Measurements from ENCODE around the gene DOCK1. TPM values are rescaled to one million over a fixed set of nuclear protein-coding genes. Genes with fewer than 3 reads are reported as not detected.

Gene DOCK1
- total RNA-seq, 2 experiments from 2014 or later = 0.22 to 0.29 TPM

DNA sequence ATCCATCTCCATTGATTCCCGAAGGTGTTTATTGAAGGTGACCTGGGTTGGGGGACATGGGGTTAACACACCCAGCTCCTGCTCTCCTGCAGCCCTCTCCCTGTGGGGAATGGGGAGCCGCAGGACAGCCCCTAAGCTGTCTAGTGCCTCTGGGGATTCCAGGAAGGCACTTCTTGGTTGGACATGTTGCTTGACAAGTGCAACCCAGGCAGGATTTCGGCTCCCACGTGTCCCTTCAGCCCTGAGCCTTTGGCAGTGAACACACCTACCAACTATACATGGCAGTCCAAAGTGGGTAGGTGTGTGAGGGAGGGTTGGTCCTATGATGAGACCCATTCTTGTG, 43.9 kb downstream of the DOCK1 start:
- Mint-ChIP-seq H3K27ac (no peak overlapping the region), H3K4me3 (no peak overlapping the region), H3K9me3 (no peaks in the 10 kb centered on the region), H3K27me3 (no peaks in the 10 kb centered on the region), H3K36me3 (no peaks in the 10 kb centered on the region), H3K4me1 (ENCODE audit: low read depth) (no peaks in the 10 kb centered on the region)
- ChIA-PET POLR2A (no interaction called here), CTCF (no interaction called here)
- DNase-seq = no peak
- intact Hi-C loops (cut with micrococcal nuclease) = no loop called here

DNA sequence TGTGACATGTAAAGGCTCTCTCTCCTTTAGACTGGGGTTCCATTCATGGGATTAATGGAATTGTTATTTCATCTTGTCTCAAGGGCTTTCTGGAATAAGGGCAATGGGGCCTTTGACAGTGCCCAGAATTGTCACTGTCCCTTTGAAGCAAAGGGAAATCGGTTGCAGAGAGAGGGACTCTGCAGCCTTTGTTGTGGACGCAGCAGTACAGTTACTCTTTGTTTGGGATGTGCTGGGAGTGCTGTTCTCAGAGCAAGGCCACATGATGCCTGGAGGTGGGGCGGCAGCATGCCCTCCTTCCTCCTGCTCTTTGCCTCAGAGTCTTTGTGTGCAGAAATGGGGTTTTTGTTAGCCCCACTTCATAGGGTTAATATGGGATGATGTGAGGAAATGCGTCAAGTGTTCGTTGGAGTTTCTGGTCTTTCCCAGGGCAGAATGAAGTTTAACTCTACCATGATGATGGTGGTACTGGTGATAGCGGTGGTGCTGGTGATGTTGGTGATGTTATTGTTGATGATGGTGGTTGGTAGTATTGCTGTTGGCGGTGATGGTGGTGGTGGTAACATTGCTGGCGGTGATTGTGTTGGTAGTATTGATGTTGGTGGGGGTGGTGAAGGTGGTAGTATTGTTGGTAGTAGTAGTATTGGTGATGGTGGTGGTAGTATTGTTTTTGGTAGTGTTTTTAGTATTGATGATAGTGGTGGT, 45.3 kb downstream of the DOCK1 start:
- Mint-ChIP-seq H3K27me3 (no peaks in the 10 kb centered on the region), H3K4me3 (no peak overlapping the region), H3K27ac (no peak overlapping the region), H3K36me3 (no peaks in the 10 kb centered on the region), H3K4me1 (ENCODE audit: low read depth) (no peaks in the 10 kb centered on the region), H3K9me3 (no peaks in the 10 kb centered on the region)
- CTCF ChIA-PET = no interaction called here
- intact Hi-C loops (cut with micrococcal nuclease) = no loop called here
- no peak for DNase-seq
- POLR2A ChIA-PET = no interaction called here

DNA sequence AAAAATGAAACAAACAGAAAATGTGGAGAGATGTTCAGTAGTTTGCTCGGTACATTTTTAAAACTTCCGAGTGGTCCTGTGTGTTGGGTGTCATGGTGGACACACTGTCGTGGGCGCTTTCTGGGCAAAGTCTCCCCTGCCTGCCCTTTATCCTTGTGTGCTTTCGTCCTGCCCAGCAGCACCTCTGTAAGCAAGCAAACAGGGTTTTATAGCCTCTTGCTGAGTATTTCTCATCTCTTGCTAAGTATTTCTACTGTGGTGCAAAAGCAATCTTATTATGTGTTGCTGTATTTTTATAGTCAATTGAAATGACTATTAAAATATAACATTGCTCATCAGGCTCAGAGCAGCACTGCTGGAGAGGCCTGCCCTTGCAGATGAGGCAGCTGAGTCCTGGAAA, 48.7 kb downstream of the DOCK1 start:
- Mint-ChIP-seq H3K27me3 (no peaks in the 10 kb centered on the region), H3K36me3 (no peaks in the 10 kb centered on the region), H3K4me3 (no peak overlapping the region), H3K27ac (no peak overlapping the region), H3K4me1 (ENCODE audit: low read depth) (no peaks in the 10 kb centered on the region), H3K9me3 (no peaks in the 10 kb centered on the region)
- intact Hi-C loops (cut with micrococcal nuclease) = no loop called here
- no peak for DNase-seq
- CTCF ChIA-PET = no interaction called here
- POLR2A ChIA-PET = no interaction called here

DNA sequence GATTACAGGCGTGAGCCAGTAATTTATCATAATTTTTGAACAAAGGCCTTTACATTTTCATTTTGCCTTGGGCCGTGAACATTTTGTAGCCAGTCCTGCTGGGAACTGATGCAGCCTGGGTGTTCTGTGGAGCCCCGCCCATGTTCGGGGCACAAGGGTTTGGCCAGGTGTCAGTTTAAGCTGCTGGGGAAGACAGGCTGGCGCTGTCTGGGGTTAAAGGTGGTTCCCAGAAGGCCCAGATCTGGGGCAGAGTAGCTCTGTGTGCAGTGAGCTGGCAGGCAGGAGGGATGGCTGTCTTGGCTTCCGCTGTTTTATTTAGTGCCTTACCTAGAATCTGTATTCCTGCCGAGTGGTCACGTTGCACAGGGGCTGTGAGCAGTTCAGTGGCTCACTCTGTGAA, 50.2 kb downstream of the DOCK1 start:
- H3K4me3 Mint-ChIP-seq = no peak overlapping the region
- H3K4me1 Mint-ChIP-seq (ENCODE audit: low read depth) = no peaks in the 10 kb centered on the region
- POLR2A ChIA-PET = no interaction called here
- no peaks in the 10 kb centered on the region for H3K36me3 Mint-ChIP-seq
- CTCF ChIA-PET = no interaction called here
- intact Hi-C loops (cut with micrococcal nuclease) = no loop called here
- no peak for DNase-seq
- H3K27me3 Mint-ChIP-seq = no peaks in the 10 kb centered on the region
- H3K27ac Mint-ChIP-seq = no peak overlapping the region
- H3K9me3 Mint-ChIP-seq = no peaks in the 10 kb centered on the region

DNA sequence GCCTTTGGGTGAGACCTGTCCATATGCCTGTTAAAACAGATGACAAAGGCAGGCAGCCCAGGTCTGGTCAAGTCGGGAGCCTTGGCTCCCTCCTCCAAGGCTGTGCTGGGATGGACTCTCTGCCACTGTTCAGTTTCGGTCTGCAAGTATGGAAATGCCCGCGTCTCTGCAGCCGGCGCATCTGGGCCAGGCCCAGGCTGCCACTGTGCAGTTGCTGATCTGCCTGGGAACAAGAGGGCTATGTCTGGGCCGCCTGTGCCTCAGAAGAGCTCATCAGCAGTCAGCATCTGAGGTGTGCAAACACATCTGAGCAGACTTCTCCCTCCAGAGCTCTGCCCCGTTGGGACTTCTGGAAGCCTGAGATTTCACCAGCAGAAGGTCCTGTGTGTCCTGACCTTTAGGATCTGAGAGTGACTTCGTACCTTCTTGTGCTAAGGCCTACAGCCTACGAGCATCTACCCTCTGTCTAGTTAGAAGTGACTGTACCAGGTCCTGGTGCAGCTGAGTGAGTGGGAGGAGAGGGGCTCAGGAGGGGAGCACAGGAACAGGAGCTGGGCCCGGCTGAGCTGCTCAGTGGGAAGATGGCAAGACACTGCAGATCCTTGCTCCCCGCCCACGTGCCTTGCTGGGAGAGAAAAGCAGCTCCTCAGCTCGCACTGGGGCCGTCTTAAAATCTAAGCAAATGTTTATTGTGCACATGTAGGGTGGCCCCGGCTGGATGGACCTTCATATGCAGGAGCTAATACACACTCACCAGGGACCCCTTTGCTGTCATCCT, 50.9 kb downstream of the DOCK1 start:
- Mint-ChIP-seq H3K27me3 (no peaks in the 10 kb centered on the region), H3K4me3 (no peak overlapping the region), H3K36me3 (no peaks in the 10 kb centered on the region), H3K4me1 (ENCODE audit: low read depth) (no peaks in the 10 kb centered on the region), H3K9me3 (no peaks in the 10 kb centered on the region), H3K27ac (no peak overlapping the region)
- POLR2A ChIA-PET = no interaction called here
- CTCF ChIA-PET = no interaction called here
- intact Hi-C loops (cut with micrococcal nuclease) = no loop called here
- no peak for DNase-seq

DNA sequence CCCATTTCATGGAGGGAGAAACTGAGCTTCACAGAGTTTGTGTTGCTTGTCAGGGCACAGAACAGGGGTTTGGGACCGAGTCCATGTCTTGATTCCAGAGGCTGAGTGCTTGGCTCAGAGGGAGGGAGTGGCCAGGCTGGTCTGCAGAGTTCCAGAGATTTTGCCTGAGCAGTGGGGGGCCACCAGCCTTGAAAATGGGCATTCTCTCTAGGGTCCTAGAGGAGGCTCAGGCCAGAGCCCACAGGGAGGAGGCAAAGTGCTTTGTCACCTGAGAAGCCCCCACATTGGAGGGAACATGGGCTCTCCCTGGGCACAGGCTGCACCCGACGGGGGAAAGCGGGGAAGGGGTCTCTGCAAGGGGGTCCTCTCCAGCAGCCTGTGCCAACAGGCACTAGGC, 51.5 kb downstream of the DOCK1 start:
- Mint-ChIP-seq H3K27ac (no peak overlapping the region), H3K4me3 (no peak overlapping the region), H3K27me3 (no peaks in the 10 kb centered on the region), H3K4me1 (ENCODE audit: low read depth) (no peaks in the 10 kb centered on the region), H3K9me3 (no peaks in the 10 kb centered on the region), H3K36me3 (no peaks in the 10 kb centered on the region)
- intact Hi-C loops (cut with micrococcal nuclease) = no loop called here
- ChIA-PET CTCF (no interaction called here), POLR2A (no interaction called here)
- no peak for DNase-seq

DNA sequence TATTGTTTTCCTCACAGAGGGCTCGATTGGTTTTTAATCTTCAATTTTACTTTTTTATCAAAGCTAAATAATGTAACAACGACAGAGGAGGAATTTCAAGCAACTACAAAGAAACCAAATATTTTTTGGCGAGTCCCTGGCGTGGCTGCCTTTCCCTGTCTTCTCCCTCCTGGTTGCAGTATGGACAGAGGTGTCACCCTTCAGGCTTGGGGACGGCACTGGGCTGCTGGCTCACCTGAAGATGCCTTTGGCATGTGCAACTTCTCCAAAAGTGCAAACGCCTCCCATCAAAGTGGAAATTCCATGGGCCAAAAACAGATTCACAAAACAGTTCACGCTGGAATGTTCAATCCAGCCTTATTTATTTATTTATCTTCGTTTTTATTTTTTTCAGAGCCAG, 51.9 kb downstream of the DOCK1 start:
- Mint-ChIP-seq H3K4me1 (ENCODE audit: low read depth) (no peaks in the 10 kb centered on the region), H3K9me3 (no peaks in the 10 kb centered on the region), H3K27ac (no peak overlapping the region), H3K36me3 (no peaks in the 10 kb centered on the region), H3K27me3 (no peaks in the 10 kb centered on the region), H3K4me3 (no peak overlapping the region)
- intact Hi-C loops (cut with micrococcal nuclease) = no loop called here
- POLR2A ChIA-PET = no interaction called here
- DNase-seq = no peak
- CTCF ChIA-PET = no interaction called here

DNA sequence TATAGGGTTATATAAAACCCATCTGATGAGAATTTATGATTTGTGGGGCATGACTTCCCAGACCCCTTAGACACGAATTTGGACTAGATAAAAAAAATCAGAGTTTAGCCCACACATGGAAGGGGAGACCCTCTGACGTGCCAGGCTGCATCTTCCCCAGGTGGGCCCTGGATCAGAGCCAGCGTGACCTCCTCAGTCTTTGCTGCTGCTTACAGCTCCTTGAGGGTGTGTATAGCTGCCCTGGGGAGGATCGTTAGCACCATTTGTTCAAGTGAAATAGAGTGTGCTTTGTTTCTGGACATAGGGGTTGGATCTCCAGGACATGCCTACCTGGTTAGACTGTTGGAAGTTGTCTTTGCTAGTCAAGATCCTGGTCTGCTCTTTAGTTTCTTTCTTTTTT, 54.2 kb downstream of the DOCK1 start:
- CTCF ChIA-PET = no interaction called here
- intact Hi-C loops (cut with micrococcal nuclease) = no loop called here
- Mint-ChIP-seq H3K9me3 (no peaks in the 10 kb centered on the region), H3K4me1 (ENCODE audit: low read depth) (no peaks in the 10 kb centered on the region), H3K4me3 (no peak overlapping the region), H3K27ac (no peak overlapping the region), H3K36me3 (no peaks in the 10 kb centered on the region), H3K27me3 (no peaks in the 10 kb centered on the region)
- POLR2A ChIA-PET = no interaction called here
- DNase-seq = no peak

DNA sequence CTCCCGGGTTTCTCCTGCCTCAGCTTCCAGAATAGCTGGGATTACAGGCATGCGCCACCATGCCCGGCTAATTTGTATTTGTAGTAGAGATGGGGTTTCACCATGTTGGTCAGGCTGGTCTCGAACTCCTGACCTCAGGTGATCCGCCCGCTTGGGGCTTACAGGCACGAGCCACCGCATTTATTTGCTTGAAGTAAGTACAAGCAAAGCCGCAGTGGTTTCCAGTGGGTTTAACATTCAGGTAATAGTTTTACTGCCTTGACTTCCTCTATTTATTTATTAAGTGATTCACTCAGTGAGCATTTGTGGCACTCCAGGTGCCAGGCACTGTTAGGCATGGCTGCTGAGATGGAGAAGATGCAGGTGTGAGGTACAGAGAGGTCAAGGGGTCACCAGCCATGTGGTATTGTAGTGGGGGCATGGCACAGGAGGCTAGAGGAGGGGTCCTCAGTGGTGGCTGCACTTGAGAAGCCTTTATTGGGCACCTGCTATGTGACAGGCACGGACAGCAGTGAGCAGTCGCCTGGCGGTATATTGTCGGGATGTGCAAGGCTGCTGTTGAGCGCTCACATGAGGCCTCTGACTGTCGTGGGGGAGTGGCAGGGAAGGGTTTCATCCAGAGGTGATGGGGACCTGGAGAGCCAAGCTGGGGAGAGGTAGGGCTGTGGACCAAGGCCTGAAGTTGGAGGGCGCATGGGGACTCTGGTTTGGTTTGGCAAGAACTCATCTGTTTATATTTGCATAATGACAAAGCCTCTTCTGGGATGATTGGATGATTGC, 54.9 kb downstream of the DOCK1 start:
- ChIA-PET POLR2A (no interaction called here), CTCF (no interaction called here)
- no peak for DNase-seq
- Mint-ChIP-seq H3K27ac (no peak overlapping the region), H3K4me1 (ENCODE audit: low read depth) (no peaks in the 10 kb centered on the region), H3K4me3 (no peak overlapping the region), H3K36me3 (no peaks in the 10 kb centered on the region), H3K9me3 (no peaks in the 10 kb centered on the region), H3K27me3 (no peaks in the 10 kb centered on the region)
- intact Hi-C loops (cut with micrococcal nuclease) = no loop called here

DNA sequence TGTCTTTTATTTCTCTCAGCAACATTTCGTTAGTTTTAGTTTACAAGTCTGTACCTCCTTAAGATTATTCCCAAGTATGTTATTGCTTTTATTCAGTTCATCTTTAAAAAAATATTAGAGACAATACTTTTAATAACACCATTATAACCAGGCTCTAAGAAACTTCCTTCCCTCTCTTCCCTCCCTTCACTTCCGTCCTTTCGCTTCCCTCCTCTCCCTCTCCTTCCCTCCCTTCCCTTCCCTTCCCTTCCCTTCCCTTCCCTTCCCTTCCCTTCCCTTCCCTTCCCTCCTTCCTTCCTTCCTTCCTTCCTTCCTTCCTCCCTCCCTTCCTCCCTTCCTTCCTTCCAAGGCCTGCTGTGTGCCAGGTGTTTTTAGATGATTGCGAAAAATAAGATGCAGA, 58.1 kb downstream of the DOCK1 start:
- no peaks in the 10 kb centered on the region for H3K4me1 Mint-ChIP-seq (ENCODE audit: low read depth)
- CTCF ChIA-PET = no interaction called here
- intact Hi-C loops (cut with micrococcal nuclease) = no loop called here

DNA sequence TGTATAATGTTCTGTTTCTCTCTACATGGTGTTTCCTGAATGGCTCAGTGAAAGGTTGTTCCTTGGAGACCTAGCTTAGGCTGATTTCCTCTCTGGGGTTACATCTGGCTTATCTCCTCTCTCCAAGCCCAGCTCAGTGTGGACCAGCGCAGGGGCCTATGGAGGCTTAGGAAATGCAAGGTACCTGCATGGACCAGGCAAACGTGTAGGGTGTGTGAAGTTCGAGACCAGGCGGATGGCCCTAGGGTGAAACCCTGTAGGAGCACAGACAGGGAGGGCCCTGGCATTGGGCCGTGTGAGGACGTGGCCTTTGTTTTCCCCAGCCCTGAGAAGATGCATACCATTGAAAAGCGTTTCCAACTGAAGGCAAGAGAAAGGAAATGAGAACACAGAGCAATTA, 59.0 kb downstream of the DOCK1 start:
- Mint-ChIP-seq H3K4me1 (ENCODE audit: low read depth) (no peaks in the 10 kb centered on the region), H3K4me3 (no peak overlapping the region), H3K9me3 (no peaks in the 10 kb centered on the region), H3K36me3 (no peaks in the 10 kb centered on the region), H3K27ac (no peak overlapping the region), H3K27me3 (no peaks in the 10 kb centered on the region)
- DNase-seq = no peak
- intact Hi-C loops (cut with micrococcal nuclease) = no loop called here
- CTCF ChIA-PET = no interaction called here
- POLR2A ChIA-PET = no interaction called here

More for the DNA sequence above, 58.1 kb downstream of the DOCK1 start:
- POLR2A ChIA-PET = no interaction called here
- Mint-ChIP-seq H3K27me3 (no peaks in the 10 kb centered on the region), H3K9me3 (no peaks in the 10 kb centered on the region), H3K4me3 (no peak overlapping the region), H3K27ac (no peak overlapping the region), H3K36me3 (no peaks in the 10 kb centered on the region)
- no peak for DNase-seq

DNA sequence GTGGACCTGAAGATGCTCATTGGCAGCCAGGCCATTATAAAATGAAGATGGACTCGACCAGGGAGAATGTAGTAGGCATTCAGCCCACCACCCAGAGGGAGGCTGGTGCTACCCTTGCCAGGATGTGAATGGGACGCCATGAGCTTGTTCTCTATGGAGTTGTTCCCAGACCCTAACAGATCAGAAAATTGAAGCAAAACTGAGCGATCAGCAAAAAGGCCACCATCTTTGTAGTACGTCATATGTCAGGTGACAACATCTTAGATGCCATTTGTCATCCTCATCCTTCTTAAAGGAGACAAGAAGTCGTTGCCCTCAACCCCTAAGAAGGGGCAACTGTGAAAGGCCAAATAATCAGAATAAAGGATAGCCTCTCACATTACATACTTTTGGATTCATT, 61.7 kb downstream of the DOCK1 start:
- Mint-ChIP-seq H3K27me3 (no peaks in the 10 kb centered on the region), H3K4me3 (no peak overlapping the region), H3K27ac (no peak overlapping the region), H3K9me3 (no peaks in the 10 kb centered on the region), H3K4me1 (ENCODE audit: low read depth) (no peaks in the 10 kb centered on the region), H3K36me3 (no peaks in the 10 kb centered on the region)
- intact Hi-C loops (cut with micrococcal nuclease) = no loop called here
- ChIA-PET CTCF (no interaction called here), POLR2A (no interaction called here)
- no peak for DNase-seq

DNA sequence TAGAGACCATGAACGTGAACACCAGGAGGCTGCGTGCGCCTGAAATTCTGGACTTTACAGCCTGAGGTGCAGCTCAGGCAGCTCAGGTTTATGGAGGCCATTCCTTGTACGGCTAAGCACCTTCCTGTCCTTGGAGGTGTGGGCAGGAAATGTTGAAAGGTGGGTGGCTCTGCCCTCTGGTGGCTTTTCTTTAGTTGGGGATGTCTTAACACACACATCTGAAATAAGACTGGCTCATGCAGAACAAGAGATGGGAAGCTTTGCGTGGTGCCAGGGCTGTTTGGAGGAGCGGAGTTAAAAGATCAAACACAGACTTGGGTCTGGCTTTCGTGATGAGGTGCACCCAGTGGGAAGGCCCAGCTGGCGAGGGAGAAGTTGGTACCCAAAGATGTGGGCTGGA, 64.1 kb downstream of the DOCK1 start:
- intact Hi-C loops (cut with micrococcal nuclease) = no loop called here
- no peak for DNase-seq
- ChIA-PET CTCF (no interaction called here), POLR2A (no interaction called here)
- Mint-ChIP-seq H3K4me3 (no peak overlapping the region), H3K9me3 (no peaks in the 10 kb centered on the region), H3K27ac (no peak overlapping the region), H3K4me1 (ENCODE audit: low read depth) (no peaks in the 10 kb centered on the region), H3K36me3 (no peaks in the 10 kb centered on the region), H3K27me3 (no peaks in the 10 kb centered on the region)
